Measurements from ENCODE around the gene HOXA6.

The HOXA6 gene

DNA sequence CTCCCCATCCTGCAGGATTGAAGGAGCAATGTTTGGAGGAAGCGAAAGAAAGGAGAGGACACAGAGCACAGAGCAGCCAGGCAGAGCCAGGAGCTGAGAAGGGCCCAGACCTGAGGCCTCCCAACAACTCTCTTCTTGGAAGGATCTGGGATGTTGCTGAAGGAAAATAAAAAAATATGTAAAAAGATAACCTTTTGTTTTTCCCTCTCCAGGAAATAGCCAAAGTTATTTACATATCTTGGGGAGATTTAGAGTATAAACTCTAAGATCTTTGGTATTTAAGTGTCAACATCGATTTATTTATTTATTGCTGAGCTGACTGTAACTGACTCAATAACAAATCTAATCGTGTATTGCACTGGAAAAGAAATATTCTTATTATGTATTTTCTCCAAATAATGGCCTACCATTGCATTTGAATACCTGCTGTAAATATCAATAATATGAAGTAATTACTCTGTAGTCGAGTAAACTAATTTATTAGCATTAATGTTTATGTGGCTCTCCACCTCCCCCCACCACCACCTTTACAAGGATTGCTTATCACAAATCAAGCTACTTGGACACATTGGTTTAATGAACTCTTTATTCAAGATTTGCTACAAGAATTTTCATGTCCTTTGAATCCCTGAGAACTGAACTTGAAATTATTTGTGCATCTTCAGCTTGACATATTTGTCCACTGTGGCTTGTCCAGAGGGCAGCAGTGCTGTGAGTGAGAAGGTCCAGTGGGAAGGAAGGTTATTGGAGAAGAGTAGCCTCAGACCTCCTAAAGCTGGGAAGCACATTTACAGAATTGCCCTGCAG lies 39.3 kb upstream of the HOXA6 start:
- TF ChIP-seq CTCF (IDR thresholded peaks at IDR 0.05; ENCODE audit: low read depth, low read length), result no peak
- no peak overlapping the region for H3K4me3 ChIP-seq (ENCODE audit: low read depth, low read length)

- no peak for TF ChIP-seq CTCF (IDR thresholded peaks at IDR 0.05; ENCODE audit: low read depth, low read length)
- H3K4me3 ChIP-seq (ENCODE audit: low read depth, low read length), result no peak overlapping the region
Observed at GRCh38 chr7:27185854-27186667, 38.5 kb upstream of the HOXA6 start.

DNA sequence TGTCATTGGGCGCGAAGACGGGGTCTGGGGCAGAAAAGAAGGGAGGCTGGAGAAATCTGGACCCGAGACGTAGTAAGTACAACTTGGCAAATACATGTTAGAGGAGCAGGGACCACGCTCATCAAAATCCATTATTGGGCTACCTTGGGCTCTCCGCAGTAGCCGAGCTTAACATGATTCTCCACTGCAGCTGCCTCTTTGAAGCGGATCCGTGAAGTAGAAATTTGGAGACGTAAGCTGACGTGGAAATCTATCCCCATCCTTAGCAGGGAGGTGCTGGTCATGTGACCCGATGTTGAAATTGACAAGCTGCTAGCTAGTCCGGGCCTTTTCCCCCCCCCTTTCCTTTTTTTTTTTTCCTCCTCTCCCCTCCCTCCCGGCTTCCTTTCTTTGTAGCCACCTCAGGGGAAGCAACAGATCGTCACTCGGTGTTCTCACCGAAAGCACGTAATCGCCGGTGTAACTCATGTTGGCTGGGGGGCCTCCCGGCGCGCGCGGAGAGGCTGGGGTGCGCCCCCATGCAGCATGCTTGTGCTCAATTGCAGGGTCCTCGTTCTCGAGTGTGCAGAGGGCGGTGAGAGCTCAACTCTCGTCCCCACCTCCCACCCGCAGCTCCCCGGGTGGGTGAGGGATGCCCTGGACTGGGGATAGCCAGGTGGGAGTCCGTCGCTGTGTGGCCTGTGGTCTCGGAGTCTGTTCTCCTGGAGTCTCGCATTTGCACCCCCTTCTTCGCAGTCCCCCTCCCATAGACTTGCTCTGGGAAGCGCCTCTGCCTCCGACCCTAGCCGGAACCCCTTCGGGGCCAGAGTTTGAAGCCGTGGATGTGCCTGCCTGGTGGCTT lies 37.7 kb upstream of the HOXA6 start, which contains the start of gene HOXA11:
Gene HOXA11 (minus strand): TSS at position 220 of the 841 bp plus-strand sequence. CDS start 88 bp downstream, at position 132.
- peak within 1 kb of the TSS; percentile 50 for H3K4me3 ChIP-seq (ENCODE audit: low read depth, low read length)
- no peak for TF ChIP-seq CTCF (IDR thresholded peaks at IDR 0.05; ENCODE audit: low read depth, low read length)

- peak overlapping the region; percentile 50 for H3K4me3 ChIP-seq (ENCODE audit: low read depth, low read length)
- TF ChIP-seq CTCF (IDR thresholded peaks at IDR 0.05; ENCODE audit: low read depth, low read length), result no peak
Observed at GRCh38 chr7:27184337-27185012, 36.9 kb upstream of the HOXA6 start.

DNA sequence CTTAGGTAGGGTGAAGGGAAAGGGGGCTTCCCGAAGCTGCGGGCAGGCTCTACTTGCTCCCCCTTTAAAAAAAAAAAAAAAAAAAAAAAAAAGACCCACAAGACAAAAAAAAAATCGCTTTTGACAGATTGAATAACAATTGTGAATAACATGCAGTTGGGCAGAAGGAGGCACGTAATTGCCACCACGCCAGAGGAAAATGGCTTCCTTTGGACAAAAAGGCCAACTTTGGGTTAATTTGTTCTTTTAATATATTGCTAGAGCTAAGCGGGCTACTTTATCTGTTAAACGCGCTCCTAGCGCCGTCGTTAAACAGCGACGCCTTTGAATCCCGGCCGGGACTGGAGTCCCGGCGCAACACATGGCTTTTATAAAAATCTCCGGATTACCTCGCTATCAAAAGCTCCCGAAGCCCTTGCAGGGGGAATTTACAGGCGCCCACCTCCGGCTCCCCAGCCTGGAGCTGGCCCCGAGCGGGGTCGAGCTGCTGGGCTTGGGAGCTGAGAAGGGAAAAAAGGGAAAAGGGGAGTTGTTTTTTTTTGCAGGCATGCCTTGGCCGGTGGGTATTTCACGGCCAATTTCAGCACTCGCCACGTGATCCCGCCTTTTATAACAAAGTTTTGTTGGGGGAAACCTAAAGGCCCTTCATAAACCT lies 36.2 kb upstream of the HOXA6 start:
- peak overlapping the region; percentile 50 for H3K4me3 ChIP-seq (ENCODE audit: low read depth, low read length)
- no peak for TF ChIP-seq CTCF (IDR thresholded peaks at IDR 0.05; ENCODE audit: low read depth, low read length)

Measured in WI38 (cell line).